ENCODE results near the gene KYNU. TPM values are rescaled to one million over a fixed set of nuclear protein-coding genes. Genes with fewer than 3 reads are reported as not detected.

Gene KYNU
- total RNA-seq, 4 donors from 2014 or later = 0.27 to 5.7 (median 3.6) TPM

GRCh38 chr2:142843731-142844130, 33.7 kb upstream of the KYNU start:
- no peak for ATAC-seq
- Histone ChIP-seq H3K4me3 (no peak overlapping the region), H3K27ac (no peak overlapping the region), H3K4me1 (no peaks in the 10 kb centered on the region), H3K9me3 (no peaks in the 10 kb centered on the region), H3K36me3 (no peaks in the 10 kb centered on the region), H3K27me3 (no peaks in the 10 kb centered on the region)
- 43 to 64% methylated on average over 2 of the region's 2 CpGs for WGBS, 2 donors (ENCODE audit: low coverage in 1 of 2)
- TF ChIP-seq EP300 (IDR thresholded peaks at IDR 0.05) = no peak
- TF ChIP-seq, protein P1, sequence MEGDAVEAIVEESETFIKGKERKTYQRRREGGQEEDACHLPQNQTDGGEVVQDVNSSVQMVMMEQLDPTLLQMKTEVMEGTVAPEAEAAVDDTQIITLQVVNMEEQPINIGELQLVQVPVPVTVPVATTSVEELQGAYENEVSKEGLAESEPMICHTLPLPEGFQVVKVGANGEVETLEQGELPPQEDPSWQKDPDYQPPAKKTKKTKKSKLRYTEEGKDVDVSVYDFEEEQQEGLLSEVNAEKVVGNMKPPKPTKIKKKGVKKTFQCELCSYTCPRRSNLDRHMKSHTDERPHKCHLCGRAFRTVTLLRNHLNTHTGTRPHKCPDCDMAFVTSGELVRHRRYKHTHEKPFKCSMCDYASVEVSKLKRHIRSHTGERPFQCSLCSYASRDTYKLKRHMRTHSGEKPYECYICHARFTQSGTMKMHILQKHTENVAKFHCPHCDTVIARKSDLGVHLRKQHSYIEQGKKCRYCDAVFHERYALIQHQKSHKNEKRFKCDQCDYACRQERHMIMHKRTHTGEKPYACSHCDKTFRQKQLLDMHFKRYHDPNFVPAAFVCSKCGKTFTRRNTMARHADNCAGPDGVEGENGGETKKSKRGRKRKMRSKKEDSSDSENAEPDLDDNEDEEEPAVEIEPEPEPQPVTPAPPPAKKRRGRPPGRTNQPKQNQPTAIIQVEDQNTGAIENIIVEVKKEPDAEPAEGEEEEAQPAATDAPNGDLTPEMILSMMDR (IDR thresholded peaks at IDR 0.05) = no peak
- TF ChIP-seq POLR2A (IDR thresholded peaks at IDR 0.05) = no peak
- TF ChIP-seq POLR2AphosphoS5 (IDR thresholded peaks at IDR 0.05) = no peak

GRCh38 chr2:142848023-142848606, 29.3 kb upstream of the KYNU start:
- Histone ChIP-seq H3K27me3 (no peaks in the 10 kb centered on the region), H3K27ac (no peak overlapping the region), H3K36me3 (no peaks in the 10 kb centered on the region), H3K9me3 (no peaks in the 10 kb centered on the region), H3K4me3 (no peak overlapping the region), H3K4me1 (no peaks in the 10 kb centered on the region)
- TF ChIP-seq POLR2AphosphoS5 (IDR thresholded peaks at IDR 0.05) = no peak
- TF ChIP-seq EP300 (IDR thresholded peaks at IDR 0.05) = no peak
- no peak for TF ChIP-seq POLR2A (IDR thresholded peaks at IDR 0.05)
- TF ChIP-seq, protein P1 (IDR thresholded peaks at IDR 0.05) = no peak
- 76 to 82% methylated on average over 2 of the region's 2 CpGs for WGBS, 2 donors (ENCODE audit: low coverage in 1 of 2)
- no peak for ATAC-seq

DNA sequence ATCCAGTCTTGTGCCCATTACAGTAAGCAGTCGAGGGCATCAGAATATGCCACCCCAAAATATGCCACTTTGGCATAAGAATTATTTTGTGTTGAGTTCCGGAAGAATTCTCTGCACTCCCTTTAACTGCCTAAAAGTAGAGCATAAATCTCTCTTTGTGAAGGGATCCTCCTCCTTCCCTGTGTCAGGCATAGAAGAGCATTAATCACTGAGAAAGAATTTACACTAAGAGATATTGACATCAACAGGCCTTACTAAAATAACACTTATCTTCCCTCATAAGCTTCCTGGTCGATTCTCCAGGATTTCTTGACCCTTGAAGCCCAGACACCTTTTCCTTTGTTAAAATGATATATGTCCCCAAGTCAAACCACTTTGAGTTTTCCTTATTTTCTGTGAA, 27.6 kb upstream of the KYNU start:
- ATAC-seq = no peak
- WGBS, 2 donors (ENCODE audit: low coverage in 1 of 2) = 44 to 59% methylated on average over 3 of the region's 3 CpGs
- Histone ChIP-seq H3K27me3 (no peaks in the 10 kb centered on the region), H3K27ac (no peak overlapping the region), H3K4me1 (no peaks in the 10 kb centered on the region), H3K36me3 (no peaks in the 10 kb centered on the region), H3K9me3 (no peaks in the 10 kb centered on the region), H3K4me3 (no peak overlapping the region)
- TF ChIP-seq, protein P1 (IDR thresholded peaks at IDR 0.05) = no peak
- TF ChIP-seq POLR2AphosphoS5 (IDR thresholded peaks at IDR 0.05) = no peak
- TF ChIP-seq EP300 (IDR thresholded peaks at IDR 0.05) = no peak
- TF ChIP-seq POLR2A (IDR thresholded peaks at IDR 0.05) = no peak

DNA sequence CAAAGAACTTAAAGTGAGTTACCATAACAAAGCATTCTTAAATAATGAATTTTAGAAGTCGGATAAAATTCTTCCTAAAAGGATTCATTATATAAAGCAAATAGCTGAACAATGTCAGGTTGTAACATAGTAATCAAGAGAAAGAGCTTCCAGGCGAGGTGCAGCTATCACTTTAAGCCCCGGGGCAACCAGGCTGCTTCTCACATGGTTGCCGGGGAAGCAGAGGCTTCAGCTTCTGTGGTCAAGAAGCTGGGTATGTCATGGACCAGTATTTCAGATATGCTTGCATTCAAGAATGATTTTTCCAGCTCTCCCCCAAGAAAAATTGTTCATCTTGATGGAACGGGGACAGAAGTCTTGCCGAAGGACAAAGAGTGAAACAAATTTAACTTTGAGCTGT, 23.6 kb upstream of the KYNU start:
- H3K4me3 ChIP-seq = no peak overlapping the region
- H3K9me3 ChIP-seq = no peaks in the 10 kb centered on the region
- ATAC-seq = no peak
- H3K36me3 ChIP-seq = no peaks in the 10 kb centered on the region
- no peaks in the 10 kb centered on the region for H3K27me3 ChIP-seq
- no peak overlapping the region for H3K27ac ChIP-seq
- TF ChIP-seq POLR2AphosphoS5 (IDR thresholded peaks at IDR 0.05) (no peak), EP300 (IDR thresholded peaks at IDR 0.05) (no peak), POLR2A (IDR thresholded peaks at IDR 0.05) (no peak)
- TF ChIP-seq, protein P1 (IDR thresholded peaks at IDR 0.05) = no peak
- 73 to 80% methylated on average over 6 of the region's 6 CpGs for WGBS, 2 donors (ENCODE audit: low coverage in 1 of 2)
- H3K4me1 ChIP-seq = no peaks in the 10 kb centered on the region
